HK-2 (cell line): ENCODE measurements around the gene DAB2.

Experiments
- DNase-seq: peaks from one replicate; pipeline ENCODE4 v3.0.0-alpha.2; 2018; ENCODE audit not compliant: unreplicated experiment

The DAB2 gene

DNA sequence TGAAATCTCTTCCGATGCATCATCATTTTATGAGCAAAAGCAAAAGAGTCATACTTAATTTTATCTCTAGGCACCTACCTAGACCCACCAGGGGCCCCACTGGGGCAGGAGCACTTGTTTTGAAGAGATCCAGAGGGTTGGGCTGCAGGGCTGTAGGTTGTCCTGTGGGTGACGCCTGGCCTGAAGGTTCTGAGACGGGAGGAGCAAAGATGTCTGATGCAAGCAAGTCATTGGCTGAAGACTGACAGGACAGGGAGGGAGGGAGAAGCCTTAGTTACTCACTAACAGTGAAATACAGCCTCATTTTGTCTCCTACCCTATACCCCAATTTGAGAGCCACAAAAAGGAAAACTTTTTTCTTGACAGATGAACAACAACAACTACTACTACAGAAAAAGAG lies 43.4 kb downstream of the DAB2 start:
- DNase-seq, result no peak

DNA sequence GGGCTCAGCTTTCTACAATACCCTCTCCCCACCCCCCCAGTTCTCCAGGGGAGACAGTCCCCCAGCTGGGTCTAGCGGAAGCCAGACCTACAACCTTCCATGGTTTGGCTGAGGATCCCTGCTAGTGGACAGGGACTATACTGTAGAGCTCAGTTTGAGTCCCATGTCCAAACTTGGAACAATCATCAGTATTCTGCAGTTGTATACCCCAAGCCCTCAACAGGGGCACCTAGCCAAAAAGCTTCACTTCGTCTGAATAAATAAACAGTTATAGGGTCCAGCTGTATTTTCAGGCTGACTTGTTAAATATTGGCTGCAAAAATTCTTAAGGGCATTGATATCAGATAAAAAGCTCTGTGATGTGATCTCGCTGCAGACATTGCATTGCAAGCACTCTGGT lies 45.1 kb downstream of the DAB2 start:
- no peak for DNase-seq

DNA sequence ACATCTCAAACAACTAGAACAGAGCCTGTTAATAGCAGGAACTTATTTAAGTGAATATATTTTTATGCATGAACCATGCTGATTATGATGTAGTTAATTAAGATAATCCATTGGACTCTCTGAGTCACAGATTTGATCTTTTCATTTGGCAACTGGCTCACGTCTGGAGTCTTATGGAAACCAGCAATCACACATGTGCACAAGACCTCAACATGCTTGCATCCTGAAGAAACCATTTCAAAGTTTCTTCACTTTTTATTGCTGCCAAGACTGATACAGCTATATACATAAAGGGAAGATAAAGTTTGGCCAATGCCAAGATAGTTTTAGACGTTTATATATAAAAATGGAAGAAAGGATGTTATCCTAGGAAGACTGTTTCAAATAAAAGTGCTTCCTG lies 47.2 kb downstream of the DAB2 start:
- DNase-seq, result no peak

DNA sequence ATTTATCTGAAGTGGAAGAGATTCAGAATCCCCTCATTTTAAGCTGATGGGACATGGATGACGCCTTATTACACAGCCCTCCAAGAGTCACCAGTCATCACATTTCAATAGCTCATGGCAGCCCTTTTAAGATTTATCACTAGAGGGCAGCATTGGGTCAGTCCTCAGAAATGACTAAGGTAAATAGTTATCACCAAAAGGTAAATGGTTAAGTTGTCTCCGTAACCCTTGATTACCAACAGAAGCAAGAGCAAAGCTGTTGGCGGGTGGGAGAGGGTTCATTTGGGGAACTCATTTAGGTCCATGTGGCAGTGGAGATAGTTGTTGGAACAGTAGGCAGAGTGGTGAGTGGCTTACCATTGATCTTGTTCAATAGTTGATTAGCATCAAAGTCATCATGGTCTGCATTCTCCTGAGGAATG lies 48.5 kb downstream of the DAB2 start:
- DNase-seq, result peak; percentile 40

DNA sequence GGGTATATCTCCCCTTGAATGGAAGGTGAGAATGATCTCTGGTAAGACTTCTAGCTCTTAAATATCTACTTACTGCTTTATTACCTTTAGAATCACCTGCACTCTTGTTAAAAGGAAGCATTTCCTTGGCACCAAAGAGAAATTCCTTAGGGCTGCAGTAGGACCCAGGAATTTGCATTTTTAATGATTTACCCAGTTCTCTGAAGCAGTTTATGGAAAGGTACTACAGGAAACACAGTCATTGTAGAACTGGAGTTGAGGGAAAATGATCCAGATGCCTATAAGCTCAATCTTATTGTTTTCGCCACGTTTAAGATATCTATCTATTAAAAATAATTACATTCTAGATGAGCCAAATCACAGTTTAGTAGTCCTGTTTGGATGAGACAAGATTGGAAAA lies 51.0 kb downstream of the DAB2 start:
- no peak for DNase-seq

DNA sequence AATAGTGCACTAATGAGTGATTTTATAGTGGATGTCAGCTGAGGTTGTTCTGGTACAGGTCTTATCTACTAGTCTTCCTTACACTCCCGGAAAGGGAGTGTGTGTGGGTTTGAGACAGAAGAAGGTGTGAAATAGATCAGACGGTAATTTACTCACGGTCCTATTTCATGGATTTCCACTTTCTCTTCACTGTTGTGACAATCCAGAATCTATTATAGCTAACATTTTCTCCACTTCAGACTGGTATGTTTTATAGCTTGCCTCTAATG lies 53.5 kb downstream of the DAB2 start:
- DNase-seq, result no peak

DNA sequence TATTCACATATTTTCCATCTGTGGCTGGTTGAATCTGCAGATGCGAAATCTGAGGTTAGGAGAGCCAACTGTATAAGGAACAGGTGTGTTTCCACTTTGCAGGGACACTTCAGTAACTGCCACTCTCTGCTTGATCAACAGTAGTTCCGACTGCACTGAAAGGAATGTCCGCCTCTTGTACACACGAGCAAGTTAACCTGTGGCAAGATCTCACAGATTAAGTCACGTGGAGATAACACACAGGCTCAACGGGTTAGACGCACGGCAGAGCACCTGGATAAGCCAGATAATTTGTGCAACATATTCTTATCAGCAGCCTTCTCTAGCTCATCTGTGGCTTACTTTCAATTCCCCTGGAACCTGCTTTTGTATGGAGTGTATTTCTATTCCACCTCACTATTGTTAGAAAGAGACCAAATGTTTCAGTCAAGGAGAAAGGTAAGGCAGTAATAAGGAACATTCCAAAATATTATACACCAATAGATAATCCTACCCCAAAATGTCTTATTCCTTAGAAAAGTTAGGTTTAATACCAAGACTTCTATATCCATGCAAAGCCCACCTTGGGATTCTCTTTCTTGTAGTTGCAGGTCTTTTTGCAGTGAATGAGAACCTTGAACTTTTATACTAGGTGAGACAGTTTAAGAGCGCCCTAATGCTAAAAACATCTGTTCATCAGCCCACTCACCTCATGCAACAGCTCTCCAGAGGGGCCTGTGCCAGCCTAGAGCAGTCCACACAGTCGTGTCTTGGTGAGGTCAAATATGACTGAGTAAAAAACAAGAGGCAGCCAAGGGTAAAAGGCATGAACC lies 54.0 kb downstream of the DAB2 start:
- no peak for DNase-seq

DNA sequence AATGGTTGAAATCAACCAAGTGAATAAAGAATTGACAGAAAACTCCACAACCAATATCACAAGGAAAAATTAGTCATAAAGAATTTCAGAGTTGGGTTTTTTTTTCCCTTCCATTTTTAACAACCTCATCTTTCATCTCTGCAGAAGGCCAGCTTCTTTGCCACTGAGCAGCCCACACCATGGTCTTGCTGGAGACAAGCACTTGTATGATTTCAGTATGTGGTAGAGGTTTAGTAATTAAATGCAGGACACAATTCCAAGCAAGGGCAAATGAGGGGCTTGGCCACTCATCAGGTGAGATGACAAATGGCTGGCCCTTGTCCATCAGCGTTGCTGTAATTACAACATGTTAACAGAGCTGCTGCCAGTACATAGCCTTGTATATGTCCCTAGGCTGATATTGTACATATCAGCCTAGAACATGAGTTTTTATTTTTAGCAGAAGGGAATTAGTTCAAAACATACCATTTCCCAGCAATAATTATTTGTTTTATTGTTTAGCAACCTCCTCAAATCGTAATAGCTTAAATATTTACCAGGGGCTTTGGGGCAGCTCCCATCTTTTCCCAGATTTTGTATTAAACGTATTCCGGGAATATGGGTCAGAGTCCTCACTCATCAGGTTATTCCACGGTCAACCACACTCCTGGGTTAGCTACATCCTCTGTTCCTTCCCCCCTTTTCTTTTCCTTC lies 55.5 kb downstream of the DAB2 start:
- DNase-seq, result no peak

DNA sequence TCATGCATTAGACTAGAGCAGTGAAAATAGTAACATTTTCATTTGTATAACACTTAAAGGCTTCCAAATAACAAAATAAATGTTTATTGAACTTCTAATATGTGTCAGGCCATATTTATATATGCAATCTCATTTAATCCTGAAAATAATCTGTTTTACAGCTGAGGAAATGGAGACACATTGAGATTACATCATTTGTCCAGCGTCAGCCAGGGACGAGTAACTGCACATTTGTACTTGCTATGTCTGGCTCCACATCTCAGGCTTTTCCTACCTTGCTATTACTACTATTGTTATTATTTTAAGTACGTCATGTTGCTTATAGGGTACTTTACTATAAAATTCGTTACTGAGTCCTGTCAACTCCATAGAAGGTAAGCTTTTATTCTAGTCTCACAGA lies 56.7 kb downstream of the DAB2 start:
- no peak for DNase-seq

DNA sequence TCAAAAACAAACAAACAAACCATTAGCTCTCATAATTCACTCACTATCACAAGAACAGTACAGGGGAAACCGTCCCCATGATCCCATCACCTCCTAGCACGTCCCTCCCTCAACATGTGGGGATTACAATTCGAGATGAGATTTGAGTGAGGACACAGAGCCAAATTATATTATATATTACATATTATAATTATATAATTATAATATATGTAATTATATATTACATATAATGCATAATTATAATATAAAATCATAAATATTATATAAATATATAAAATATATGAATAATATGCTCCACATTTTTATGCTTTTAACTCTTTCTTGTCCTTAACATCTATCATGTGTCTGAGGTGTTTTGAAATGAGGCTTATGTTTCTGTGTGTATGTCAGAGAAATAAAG lies 57.1 kb downstream of the DAB2 start:
- DNase-seq, result no peak

DNA sequence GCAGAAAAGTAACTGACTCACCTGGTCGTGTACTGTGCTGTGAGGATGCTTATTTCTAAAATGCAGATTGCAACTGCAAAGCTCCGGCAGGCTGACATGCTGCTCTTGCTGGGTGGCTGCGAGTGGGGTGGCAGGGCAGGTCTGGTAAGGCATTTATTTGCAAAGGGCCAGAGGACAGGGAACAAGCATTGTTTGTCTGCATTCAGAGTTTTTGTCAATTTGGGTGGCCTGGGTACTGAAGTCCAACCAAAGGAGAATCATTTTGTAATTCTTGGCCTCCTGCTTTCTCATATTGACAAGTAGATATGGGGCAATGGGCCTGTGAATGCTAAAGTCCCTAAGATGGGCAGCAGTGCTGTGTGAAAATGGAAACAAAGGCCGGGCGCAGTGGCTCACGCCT lies 60.4 kb downstream of the DAB2 start, which contains the start of gene C9:
Gene C9 (minus strand): TSS at position 129 of the 400 bp plus-strand sequence. CDS start 31 bp downstream, at position 98.
- no peak for DNase-seq

DNA sequence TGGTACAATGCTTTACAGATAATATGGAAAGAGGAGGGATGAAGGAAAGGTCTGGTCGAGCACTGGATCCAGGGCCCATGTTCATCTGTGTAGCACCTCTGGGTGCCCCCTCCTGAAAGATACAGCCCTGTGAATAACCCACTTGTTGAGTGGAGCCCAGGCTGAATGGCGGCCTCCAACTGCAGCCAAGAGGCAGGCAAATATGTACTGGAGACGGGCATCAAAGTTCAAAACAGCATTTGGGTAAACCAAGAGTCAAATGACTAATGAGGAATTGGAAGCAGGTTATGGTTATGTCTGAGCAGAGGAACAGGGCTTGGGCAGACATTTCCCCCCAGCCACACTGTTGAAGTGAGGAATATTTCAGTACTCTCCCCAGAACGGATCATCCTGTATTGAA lies 61.6 kb downstream of the DAB2 start:
- no peak for DNase-seq

DNA sequence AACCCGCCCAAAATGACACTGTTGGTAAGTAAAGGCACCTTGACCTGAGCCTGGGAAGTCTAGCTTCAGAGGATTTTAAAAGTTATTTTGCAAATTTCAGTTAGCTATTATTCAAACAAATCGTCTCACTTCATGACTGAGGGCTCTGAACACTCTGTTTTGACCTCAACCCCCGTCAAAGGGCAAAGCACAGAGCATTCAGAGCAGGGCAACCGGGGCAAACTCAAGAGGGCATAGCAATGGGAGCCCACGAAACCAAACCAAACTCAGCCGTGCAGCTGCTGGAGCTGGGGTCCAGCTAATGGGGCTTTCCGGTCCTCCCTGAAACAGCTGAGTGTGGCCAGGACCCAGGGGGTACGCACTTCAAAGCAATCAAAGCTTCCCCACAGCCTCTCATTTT lies 62.1 kb downstream of the DAB2 start:
- no peak for DNase-seq

DNA sequence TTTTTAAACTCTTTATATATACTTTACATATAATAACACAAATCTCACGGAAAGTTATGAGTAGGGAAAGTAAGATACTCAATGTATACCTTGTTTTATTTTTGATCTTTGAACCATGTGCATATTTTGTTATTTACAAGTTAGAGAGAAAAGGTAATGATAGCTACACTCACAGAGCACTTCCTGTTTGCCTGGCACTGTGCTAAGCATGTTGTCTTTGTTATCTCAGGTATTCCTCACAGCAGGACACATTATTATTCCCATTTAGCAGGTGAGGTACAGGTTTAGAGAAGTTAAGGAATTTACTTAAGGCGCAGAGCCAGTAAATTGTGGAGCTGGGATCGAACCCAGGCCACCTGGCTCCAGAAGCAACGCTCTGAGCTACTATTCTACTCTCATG lies 63.5 kb downstream of the DAB2 start:
- DNase-seq, result no peak

DNA sequence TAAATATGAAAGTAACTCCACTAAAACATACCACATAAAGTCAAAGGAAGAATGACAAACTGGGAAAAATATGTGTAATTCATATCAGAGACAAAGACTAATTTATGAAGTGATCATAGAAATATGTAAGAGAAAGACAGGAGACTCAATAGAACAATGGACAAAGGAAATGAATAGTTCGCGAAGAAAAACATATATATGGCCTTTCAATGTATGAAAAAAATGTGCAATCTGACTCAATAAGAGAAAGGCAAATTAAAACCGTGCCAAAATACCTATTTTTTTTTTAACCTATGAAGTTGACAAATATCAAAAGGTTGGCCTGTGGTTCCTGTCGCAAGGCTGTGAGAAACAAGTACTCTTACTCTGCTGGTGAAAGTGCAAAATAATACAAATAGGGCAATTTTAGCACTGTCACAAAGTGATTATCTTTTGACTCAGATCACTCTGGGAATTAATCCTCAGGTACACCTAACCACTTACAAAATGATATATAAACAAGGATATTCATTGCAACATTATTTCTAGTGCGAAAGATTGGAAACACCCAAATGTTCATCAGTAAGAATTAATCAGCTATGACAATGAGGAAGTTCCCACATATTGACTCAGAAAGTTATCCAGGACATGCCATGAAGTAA lies 64.2 kb downstream of the DAB2 start:
- no peak for DNase-seq

DNA sequence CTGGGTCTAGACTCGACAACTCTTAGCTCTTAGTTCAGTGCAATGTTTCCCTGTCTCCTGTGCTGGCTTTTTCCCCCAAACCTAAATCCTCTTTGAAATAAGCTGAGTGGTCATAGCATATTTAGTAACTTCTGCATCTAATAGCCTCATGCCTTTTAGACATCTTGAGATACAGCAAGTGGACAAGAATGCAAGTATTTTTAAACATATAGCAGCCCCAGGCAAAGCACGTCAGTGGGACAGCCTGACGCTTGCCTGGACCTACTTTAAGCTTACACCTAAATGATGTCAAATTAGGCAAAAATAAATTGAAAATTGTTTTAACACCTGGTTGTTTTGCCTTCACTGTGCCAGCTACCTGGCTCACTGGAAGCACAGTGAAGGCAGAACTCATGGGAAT lies 68.5 kb downstream of the DAB2 start:
- no peak for DNase-seq

DNA sequence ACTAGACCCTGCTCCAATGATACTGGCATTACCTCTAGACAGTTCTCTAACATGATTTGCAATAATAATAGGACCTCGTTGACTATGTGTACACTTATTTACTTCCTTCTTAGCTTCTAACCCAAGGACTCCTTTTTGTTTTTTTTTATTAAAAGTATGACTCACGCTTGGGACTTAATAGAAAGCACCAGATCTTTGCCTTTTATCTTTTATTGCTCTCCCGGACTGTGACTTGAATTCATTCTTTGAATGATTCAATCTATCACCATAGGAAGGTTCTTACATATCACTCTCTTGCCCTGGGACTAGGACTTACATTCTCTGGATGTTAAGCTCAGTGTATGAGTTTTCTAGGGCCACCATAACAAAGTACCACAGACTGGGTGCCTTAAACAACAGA lies 69.5 kb downstream of the DAB2 start:
- no peak for DNase-seq

DNA sequence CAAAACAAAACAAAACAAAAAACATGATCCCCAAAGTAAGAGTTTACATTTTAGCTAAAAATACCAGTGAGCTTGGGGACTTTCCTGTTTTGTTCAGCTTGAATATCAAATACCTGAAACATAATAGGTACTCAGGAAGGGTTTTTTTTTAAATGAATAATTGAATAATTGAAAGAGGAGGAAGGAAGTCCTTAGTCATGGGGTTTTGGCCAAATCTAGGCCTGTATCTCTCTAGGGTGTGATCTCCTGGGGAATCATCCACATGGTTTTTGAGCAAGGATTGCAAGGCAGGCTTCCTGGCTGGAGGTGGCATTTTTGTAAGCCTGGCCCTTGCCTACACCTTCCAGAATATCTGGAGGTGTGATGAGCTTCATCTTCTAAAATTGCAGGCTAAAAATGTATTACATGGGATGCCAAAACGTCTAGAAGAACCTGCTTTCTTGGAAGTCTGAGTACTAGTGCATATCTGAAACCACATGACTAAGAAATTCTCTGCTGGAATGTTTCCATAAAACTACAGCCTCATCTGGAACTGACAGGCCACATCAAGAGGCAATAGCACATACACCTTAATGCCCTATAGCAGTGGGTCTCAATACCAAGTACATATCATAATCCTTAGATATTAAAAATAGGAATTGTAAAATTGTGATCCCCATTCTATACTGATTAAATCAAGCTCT lies 70.9 kb downstream of the DAB2 start:
- DNase-seq, result no peak

DNA sequence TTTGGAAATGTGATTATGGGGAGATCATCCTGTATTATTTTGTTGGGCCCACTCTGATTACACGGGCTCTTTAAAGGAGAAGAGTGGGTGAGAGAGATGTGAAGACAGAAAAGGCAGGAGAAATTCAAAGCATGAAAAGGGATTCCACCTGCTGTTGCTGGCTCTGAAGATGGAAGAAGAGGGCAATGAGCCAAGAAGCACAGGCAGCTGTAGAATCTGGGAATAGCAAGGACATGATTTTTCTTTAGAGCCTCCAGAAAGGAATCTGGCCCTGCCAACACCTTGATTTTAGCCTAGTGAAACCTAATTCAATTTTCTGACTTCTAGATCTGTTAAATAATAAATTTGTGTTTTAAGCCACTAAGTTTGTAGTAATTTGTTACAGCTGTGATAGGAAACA lies 71.8 kb downstream of the DAB2 start:
- DNase-seq, result no peak

DNA sequence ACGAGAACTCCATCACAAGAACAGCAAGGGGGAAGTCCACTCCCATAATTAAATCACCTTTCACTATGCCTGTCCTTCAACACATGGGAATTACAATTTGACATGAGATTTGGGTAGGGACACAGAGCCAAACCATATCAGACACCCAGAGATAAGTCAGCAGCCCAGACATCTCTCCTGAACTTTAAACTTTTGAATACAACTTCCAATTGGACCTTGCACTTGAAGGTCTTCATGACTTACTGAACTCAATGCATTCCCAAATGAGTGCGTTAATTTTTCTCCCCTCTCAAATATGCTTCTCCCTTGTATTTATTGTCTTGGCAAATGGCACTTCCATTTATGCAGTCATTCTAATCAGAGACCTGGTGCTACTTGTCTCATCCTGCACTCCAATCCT lies 72.6 kb downstream of the DAB2 start:
- DNase-seq, result no peak

DNA sequence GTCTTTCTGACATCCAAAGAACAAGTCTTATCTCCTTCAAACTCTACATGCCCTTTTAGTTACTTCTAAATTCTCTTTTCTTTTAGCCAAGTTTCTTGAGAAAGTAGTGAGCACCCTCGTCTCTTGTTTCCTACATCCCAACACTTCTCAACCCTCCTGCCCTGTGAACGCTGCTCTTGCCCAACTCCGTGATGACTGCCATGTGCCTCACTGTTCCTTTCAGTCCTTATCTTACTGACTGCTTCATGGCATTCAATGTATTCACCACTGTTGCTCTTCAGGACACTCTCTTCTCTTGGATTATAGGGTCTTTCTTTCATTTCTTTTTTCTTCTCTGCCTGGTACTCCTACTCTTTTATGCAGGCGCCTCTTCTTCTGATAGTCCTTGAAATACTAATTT lies 75.3 kb downstream of the DAB2 start:
- DNase-seq, result no peak

DNA sequence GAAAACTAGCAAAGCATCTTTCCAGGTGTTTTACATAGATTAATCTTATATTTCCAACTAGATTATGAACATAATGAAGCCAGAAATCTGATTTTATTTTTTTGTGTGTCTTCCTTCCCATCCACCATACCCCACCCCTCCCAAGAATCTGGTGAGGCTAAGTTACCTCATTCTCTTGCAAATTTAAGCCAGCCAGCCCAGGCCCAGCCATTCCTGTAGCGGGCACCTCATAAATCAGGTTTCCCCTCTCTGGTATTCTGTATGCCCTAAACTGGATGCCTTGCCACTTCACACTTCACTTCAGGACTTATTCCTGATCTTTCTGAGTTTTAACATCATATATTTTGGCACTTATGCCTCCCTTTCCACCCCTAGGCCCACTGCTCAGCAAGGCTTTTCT lies 82.3 kb downstream of the DAB2 start:
- DNase-seq, result no peak

DNA sequence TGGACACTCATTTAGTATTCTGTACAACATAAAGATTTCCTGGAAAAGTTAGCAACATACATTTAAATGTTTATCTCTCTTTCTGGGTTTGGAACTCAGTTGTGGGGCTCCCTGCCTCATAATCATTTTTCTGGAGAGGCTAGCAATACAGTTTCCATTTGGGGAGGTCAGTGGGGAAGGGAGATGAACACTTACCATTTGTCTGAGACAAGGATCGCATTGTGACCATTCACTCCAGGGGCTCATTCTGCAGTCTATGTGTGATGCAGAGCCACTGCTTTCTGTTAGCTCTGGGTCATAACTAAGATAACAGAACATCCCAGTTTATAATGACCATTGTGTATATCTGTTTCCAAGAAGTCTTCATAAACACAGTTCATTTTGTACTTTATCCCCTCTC lies 82.9 kb downstream of the DAB2 start:
- no peak for DNase-seq
